Amygdala (tissue), 56 donors: ENCODE data around the gene TBC1D12.
A peak's percentile ranks its signal among the peaks of the same experiment; 100 is the strongest.
"Not testable (repeated sequence)": the region's sequence is repeated elsewhere in the genome, so short reads cannot be mapped to it uniquely, and the experiment has no call there.

Source experiments
- DNase-seq, 56 donors: peaks; one replicate each; lab custom pipeline; 2025; lab: John Stamatoyannopoulos, UW

TBC1D12 gene

GRCh38 chr10:94402204-94402842 is at the start of gene TBC1D12:
Gene TBC1D12 (plus strand): TSS chr10:94402541. CDS start chr10:94402614, 73 bp downstream.
- DNase-seq, result peak; percentile 54 to 97 (median 93)

- no peak for DNase-seq
Observed at GRCh38 chr10:94353336-94353735, 49.0 kb upstream of the TBC1D12 start.

GRCh38 chr10:94355841-94356240 is 46.5 kb upstream of the TBC1D12 start:
- no peak for DNase-seq

GRCh38 chr10:94357193-94357592 is 45.1 kb upstream of the TBC1D12 start:
- DNase-seq, result no peak

- no peak for DNase-seq
Observed at GRCh38 chr10:94358480-94358879, 43.9 kb upstream of the TBC1D12 start.

GRCh38 chr10:94361171-94361794 is 41.1 kb upstream of the TBC1D12 start:
- peak in 1 of 56 donors; percentile 5 for DNase-seq

- peak; percentile 73 to 99 (median 90) for DNase-seq
Observed at GRCh38 chr10:94362360-94363250, 39.7 kb upstream of the TBC1D12 start, which contains the start of gene NOC3L. Gene NOC3L (minus strand): TSS chr10:94362939. CDS start chr10:94362838, 101 bp downstream.

GRCh38 chr10:94363251-94363565 is 39.1 kb upstream of the TBC1D12 start:
- DNase-seq, result no peak

GRCh38 chr10:94364482-94364881 is 37.9 kb upstream of the TBC1D12 start:
- no peak for DNase-seq

GRCh38 chr10:94366382-94366781 is 36.0 kb upstream of the TBC1D12 start:
- no peak for DNase-seq

GRCh38 chr10:94370501-94370900 is 31.8 kb upstream of the TBC1D12 start:
- peak in 18 of 56 donors; percentile 4 to 77 (median 25) for DNase-seq

GRCh38 chr10:94375374-94375773 is 27.0 kb upstream of the TBC1D12 start:
- DNase-seq, result no peak

- no peak for DNase-seq
Observed at GRCh38 chr10:94376865-94377264, 25.5 kb upstream of the TBC1D12 start.

GRCh38 chr10:94383530-94383929 is 18.8 kb upstream of the TBC1D12 start:
- no peak for DNase-seq

GRCh38 chr10:94385733-94386132 is 16.6 kb upstream of the TBC1D12 start:
- DNase-seq, result not testable (repeated sequence)

GRCh38 chr10:94392117-94392516 is 10.2 kb upstream of the TBC1D12 start:
- DNase-seq, result not testable (repeated sequence)

- no peak for DNase-seq
Observed at GRCh38 chr10:94397549-94398370, 4.6 kb upstream of the TBC1D12 start.

GRCh38 chr10:94398762-94399161 is 3.6 kb upstream of the TBC1D12 start:
- no peak for DNase-seq

- DNase-seq, result peak in 19 of 56 donors; percentile 17 to 68 (median 53)
Observed at GRCh38 chr10:94402843-94403379, 570 bp downstream of the TBC1D12 start.
